Effector CD4-positive, alpha-beta T cell (primary cell): ENCODE results near the gene XKR7.
A peak's percentile ranks its signal among the peaks of the same experiment; 100 is the strongest.

ENCODE experiments used
- DNase-seq: peaks from one replicate; pipeline ENCODE4 v3.0.0-alpha.2; 2020

The XKR7 gene

DNA sequence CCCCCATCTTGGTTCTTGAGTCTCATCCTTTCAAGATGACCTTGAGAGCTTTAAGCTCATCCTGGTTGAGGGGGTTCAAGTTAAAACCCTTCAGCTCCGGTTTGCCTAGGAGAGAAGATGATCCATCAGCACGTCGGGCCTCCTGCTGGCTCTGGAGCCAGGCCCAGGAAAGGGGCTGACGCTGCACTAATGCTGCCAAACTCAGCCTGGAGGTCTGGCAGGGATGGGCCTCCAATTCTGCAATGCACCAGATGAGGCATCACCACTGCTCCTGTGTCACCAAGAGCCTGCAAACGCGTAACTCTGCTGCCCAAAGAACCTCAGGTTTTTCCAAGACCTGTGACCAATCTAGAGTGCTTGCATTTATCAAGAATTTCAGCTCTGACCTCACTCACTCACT is 22.2 kb upstream of the XKR7 start:
- no peak for DNase-seq

DNA sequence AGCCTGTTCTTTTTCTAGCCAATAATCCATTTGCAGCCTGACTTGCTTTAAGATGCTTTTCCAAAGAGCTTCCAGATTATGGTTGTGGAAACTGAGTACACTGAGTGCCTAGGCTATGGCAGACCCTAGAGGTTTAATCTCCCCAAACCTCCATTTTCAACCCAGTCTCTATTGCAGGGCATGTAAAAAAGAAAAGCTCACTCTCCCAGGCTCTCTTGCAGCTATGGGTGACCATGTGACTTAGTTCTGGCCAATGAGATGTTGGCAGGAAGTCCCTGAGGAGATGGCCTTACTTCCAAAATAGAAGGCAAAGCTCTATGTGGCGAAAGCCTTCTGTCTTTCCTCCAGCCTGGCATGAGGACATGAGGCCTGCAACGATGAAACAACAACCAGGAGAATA is 19.9 kb upstream of the XKR7 start:
- no peak for DNase-seq

DNA sequence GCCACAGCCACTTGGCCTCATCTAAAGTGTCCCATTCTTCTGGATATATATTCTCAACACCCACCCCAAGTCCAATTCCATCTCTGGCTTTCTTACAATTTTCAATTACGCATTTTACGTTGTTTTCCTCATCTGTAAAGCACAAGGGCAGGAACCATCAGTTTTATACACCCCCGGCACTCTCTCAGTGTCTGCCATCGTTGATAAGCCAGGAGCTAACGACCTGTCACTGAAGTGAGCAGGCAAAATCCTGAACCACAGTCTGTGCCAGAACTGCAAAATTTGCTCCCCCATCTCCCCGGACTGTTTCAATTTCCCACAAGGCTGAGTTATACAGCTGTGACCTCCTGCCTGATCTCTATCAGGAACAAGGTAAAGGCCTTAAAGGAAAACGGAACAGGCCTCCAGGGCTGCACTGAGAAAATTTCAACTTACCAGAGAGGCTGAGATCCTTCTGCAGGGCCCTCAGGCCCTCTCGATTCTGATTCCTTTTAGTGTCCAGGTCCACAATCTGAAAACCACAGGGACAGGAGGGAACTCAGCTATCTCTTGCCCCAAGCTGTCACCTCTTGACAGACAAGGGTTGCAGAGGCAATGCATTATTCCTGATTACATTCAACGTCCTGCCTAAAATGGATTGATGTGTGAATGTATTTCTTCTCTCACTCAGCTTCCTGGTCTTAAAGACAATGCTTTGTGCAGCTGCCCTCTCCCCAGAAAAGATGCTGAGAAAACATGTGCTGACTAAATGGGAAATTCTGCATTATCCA is 17.9 kb upstream of the XKR7 start:
- DNase-seq: no peak

DNA sequence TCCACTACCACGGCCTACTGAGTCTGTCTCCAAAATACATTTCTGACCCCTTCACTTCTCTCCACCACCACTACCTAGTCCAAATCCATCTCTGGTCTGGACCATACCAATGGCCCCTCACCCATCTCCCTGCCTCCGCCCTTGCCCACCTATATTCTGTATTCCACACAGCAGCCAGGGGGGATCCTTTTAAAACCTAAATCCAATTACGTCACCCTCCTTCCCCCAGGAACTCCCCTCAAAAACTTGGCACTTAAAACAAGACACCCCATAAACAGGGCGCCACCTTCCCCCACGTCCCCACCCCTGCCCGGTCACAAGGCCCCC is 16.8 kb upstream of the XKR7 start:
- no peak for DNase-seq

DNA sequence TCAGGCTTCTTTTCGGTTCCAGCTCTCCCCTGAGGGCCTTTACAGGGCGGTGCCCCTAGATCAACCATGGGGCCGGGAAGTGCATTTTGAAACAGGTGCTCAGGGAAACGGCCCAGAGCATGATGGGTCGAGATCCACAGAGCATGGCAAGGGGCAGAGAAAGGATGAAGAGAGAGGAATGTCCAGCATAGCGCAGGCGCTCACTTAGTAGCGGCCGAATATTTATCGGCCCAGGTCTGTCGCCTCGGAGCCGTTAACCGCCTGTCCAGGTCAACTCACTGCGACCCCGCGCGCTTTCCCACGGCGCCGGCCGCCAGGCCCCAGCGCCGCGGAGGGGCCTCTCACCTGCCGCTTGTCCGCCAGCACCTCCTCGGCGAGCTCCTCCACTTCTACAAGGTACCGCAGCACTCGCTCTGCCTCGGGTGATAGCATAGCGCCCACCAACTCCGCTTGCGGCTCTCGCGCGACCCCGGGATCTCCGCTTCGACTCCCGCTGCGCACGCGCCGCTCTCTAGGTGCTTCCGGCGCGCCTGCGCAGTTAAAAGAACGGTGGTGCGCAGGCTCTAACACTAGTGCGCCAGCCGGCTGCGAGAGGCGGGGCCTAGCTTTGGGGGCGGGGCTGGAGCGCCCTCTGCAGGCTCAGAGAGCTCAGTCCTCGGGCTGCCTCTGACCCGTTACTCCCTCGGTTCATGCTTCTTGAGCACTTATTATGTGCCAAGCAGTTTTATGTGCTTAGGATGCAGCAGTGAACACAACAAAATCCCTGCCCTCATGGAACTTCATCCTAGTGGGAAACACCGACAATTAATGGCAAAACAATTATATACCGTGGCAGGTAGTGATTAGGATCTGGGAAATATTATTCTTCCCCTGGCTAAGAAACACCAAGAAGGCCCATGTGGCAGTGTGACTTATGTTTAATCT is 16.2 kb upstream of the XKR7 start, which contains the start of gene PDRG1:
TSS of gene PDRG1 (minus strand) at position 517 of the 924 bp plus-strand sequence. CDS start at position 432, 85 bp downstream.
- peak; percentile 94 for DNase-seq

DNA sequence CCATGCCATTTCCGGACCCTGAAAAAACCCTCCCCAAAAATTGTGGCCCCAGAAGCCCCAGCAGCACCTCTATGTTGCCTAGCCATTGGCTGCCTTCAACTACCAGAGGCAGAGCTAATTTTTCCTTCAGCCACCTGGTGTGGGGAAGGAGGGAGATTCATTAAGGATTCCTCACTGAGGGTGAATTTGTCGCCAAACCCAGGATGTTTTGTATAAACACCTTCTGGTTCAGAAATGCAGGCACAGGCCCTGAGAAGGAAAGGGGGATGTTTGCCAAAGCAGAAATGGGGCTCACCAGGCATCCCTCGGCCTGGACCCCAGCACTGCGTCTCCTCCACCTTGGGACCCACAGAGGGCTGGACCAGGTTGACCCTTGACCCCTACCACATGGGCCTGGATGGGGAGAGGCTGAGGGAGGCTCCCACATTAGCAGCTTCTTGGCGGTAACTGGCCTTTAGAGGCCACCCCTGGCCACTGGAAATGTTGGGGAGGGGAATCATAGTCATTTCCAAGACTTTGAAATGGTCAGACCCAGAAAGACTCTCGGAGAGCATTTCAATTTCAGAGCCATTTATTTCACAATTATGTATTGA is 14.3 kb upstream of the XKR7 start:
- DNase-seq: no peak

DNA sequence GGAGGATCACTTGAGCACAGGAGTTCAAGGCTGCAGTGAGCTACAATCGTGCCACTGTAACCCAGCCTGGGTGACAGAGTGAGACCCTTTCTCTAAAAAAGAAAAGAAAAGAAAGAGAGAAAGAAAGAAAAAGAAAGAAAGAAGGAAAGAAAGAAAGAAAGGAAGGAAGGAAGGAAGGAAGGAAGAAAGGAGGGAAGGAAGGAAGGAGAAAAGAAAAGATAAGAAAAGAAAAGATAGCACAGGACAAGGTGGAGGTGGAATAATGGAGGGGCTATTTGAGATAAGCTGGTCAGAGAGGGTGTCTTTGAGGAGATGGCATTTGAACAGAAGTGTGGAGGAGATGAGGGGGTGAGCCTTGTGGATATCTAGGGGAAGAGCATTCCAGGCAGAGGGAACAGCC is 13.5 kb upstream of the XKR7 start:
- no peak for DNase-seq

DNA sequence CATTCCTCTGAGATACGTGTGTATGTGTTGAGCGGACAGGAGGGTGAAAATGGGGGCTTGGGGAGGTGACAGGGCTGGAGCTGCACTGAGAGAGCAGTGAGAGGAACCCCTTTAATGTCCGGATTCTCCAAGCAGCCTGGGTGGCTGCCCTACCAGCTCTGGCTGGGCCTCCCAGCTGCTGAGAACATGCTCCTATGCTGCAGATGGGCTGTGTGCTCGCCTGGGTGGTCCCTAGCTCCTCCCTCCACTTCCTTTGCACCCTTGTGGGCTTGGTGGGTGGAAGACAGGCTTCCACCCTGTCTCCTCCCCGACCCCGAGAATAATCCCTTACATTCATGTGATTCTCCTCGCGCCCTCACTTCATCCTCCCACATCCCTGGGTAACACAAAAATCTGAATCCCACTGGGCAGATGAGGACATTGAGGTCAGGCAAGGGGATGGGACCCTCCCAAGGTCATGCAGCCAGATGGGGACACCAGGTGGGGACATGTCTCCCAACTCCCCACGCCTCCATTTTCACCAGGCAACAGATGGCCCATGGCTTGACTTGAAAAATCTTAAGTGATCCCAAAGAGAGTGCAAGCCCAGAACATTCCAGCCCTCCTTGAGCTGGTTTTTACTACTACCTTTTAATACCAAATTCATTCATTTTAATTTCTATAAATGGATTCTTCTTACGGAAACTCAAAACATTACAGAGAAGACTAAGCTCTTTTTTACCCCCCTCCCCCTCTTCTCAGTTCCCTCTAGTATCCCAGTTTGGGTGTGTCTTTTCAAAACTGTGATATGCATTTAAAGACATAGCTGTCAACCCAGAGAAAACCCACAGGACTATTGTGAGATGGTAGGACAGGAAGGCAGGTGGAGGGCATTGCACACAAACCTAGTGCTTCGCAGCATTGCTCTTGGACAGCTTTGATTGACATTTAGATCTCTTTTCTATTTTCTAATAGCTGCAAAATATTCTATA is 11.1 kb upstream of the XKR7 start:
- no peak for DNase-seq

DNA sequence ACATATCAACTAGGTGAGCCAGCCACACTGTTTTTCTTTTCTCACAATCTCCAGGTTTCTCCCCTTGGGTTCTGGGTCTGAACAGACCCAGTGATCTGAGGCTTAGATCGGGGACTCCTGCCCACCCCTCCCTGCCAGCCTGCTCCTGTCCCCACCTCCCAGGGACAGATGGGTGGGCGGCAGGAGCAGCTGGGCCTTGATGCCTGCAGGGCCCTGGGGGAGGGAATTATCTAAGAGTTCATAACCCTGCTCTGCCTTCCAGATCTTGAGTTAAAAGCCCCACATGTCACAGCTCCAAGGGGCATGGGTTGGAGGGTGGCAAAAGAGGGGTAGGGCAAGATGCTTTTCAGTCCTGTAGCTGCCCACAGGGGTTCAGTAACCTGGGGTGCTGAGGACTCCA is 5.2 kb upstream of the XKR7 start:
- DNase-seq: no peak

DNA sequence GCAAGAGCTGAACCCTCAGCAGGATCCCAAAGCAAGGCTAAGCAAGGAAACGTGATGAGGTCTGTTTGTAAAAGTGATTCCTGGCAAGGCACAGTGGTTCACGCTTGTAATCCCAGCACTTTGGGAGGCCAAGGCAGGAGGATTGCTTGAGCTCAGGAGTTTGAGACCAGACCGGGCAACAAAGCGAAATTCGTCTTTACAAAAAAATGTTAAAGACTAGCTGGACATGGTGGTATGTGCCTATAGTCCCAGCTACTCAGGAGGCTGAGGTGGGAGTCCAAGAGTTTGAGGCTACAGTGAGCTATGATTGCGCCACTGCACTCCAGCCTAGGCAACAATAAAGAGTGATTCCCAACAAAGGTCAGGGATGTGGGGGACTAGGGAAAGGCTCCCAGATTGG is 4.1 kb upstream of the XKR7 start:
- DNase-seq: no peak

DNA sequence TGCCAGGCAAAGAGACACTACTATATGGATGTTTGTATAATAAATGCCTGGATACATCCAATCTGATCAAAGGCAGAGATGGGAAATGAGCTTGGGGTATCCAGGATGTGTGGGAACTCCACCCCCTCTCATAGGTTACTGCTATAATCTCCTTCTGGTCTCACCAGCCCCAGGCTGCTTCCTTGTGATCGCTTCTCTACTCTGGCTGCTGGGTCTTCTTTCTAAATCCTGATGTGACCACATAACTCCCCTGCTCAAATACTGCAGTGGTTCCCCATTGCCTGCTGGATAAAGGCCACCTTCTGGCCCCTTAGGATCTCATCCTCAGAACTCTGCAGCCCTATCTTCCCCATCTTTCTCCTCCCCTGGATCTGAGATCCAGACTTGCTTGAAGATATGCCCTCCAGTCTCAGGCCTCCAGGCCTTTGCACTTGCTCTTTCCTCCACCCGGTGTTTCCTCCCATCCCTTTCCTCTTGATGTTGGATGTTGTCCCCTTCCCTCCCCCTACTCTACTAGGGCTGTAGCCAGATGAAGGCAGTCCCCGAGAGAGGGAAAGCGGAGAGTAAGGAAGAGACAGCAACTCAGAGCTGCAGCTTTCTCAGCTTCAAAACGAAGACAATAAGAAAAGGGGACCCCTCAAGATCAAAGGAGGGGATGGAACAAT is 828 bp upstream of the XKR7 start:
- no peak for DNase-seq

DNA sequence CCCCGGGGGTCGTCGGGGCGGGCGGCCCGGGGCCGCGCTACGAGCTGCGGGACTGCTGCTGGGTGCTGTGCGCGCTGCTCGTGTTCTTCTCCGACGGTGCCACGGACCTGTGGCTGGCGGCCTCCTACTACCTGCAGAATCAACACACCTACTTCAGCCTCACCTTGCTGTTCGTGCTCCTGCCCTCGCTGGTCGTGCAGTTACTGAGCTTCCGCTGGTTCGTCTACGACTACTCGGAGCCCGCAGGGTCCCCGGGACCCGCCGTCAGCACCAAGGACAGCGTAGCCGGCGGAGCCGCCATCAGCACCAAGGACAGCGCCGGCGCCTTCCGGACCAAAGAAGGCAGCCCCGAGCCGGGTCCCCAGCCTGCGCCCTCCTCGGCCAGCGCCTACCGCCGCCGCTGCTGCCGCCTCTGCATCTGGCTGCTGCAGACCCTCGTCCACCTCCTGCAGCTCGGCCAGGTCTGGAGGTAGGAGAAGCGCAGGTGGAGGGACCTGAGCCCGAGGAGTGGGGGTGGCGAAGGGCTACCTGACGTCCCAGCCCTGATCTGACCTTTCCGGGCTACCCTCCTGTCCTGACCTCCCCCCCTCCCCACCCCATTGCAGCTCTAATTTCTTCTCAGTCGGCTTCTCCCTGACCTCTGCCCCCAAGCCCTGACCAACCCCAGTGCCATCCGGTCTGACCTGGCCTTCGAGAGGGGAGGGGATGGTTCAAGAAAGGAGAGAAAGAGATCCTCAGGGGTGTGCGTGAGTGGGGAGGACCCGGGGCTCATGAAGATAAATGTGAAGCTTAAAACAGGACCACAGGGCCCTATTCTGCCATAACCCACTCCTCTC is 558 bp downstream of the XKR7 start:
- peak; percentile 82 for DNase-seq

DNA sequence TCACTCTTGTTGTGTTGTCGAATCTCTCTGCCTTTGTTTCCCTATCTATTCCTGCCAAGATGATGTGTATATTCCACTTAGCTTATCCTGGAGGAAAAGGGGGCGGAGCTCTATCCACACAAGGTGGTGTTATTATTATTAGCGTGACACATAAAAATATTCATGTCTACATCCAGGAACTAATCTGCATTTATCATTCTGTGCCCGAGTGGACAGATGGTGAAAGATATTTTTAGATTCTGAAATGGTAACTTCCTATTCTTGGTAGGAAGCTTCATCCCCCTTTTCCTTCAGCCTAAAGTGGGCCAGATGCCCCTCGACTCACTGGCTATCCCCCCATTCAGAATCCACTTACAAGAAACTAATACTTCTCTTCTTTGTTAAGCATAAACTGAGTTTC is 2.0 kb downstream of the XKR7 start:
- no peak for DNase-seq

DNA sequence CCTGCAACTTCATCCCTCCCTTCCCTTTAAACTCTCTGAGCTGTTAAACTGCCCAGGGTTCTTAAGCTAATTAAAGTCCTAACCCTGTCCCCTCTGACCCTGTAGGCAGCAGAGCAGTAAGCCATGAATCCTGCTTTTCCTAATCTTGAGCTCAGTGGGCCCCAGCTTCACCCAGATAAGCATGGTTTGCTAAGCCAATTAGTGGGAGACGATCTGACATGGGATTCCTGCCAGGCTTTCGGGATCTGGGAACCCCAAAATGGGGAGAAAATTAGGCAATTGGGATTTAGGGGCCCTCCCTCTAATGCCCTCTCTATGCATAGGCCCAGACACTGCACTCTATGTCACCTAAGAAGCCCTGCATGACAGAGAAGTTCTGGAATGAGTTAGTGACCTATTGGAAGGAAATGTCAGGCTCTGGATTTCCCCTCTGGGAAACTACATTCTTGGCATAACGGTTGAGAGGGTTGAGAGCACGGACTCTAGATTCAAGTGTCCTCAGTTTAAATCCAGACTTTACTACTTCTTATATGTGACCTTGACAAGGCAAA is 4.6 kb downstream of the XKR7 start:
- DNase-seq: no peak

DNA sequence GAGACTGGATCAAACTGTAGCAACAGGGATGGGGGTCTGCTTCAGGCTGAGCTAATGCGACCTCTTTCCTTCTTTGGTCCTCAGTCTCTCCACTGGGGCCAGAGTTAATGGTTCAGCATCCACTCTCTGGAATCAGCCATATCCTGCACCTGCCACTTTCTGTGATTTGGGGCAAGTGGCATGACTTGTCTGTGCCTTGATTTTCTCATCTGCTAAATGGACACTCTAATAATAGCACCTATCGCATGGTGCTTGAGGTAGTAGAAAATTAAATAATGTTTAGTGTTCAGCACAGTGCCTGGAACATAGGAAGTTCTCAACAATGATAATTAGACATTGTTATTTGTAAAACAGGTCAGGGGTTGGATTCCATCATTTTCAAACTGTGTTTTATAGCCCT is 6.3 kb downstream of the XKR7 start:
- no peak for DNase-seq

DNA sequence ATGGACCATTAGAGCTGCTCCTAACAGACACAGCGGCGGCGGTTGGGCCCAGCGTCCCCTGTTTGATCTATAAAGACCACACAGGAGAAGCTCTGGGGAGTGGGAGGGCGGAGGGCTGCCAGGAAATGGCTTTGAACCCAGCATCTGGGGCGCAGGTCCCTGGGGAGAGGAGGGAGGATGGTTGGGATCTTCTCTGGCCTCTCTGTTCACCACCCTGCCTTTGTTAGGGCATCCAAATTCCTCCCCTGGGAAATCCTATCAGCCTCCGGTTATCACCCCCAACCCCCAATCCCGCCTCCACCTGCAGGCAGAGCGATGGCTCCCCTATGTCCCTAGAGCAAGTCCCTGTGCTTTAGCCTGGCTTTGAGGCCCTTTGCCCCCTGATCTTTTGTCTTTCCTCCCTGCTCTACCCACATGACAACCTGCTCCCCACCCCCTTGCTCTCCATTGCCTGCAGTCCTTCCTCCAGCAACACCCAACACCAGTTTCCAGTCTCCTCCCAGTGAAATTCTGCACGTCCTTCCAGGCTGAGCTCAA is 7.1 kb downstream of the XKR7 start:
- DNase-seq: no peak

DNA sequence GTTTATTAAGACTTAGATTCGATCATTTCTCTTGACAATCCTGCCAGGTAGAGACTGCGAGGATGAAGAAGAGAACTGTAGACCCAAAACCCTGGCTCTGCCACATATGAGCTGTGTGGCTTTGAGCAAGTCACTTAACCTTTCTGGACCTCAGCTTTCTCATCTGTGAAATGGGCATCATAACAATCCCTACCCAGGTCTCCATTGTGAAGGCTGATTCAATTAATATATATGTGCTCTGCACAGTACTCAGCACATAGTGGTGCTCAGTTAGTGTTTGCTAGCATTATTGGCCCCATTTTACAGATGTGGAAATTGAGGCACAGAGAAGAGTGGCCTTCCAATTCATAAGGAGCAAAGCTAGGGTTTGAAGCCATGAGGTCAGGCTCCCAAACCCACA is 7.9 kb downstream of the XKR7 start:
- DNase-seq: no peak

DNA sequence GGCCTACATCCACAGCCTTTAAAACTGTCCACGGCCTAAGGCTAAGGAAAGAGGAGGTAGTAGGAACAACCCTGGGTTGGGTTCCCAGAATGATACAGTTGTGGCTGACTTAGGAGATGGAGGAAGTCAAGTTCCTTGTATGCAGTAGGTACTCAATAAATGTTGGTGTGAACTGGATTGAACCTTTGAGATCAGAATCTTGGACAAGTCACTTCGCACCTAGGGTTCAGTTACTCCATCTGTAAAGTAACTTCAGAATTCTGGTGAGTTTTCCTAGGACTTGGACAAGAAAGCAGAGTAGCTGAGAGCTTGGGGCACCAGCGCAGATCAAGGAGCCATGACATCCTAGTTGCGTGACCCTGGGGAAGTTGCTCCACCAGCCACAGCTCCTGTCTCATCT is 9.1 kb downstream of the XKR7 start:
- no peak for DNase-seq

DNA sequence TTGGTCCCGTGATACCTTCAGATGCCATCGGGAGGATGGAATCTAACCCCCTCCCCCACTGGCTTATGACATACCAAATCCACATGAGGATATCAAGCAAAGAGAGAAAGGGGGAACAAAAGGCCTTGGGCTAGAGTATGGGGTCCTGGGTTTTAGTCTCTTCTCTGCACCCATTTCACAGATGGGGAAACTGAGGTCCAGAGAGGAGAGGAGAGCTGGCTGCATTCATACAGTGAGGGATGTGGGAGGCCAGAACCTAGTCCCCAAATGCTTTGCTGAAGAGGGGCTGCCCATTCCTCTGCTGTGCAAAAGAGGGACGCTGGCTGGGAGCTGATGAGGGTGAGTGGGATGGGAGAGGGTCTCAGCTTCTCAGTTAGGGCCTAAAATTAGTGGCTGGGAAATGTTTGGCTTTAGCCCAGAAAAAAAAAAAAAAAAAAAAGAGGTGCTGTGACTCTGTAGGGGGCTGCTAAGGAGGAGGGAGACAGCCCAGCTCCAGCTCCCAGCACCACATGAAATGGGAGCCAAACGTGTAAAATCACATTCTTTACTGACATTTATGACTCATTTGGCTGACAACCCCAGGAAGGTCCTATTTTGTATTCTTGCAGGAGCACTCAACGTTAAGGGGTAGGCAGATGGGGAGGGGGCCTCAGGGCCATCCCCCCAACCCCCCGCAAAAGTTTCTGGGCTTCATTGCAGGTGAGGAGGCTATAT is 11.9 kb downstream of the XKR7 start:
- no peak for DNase-seq

DNA sequence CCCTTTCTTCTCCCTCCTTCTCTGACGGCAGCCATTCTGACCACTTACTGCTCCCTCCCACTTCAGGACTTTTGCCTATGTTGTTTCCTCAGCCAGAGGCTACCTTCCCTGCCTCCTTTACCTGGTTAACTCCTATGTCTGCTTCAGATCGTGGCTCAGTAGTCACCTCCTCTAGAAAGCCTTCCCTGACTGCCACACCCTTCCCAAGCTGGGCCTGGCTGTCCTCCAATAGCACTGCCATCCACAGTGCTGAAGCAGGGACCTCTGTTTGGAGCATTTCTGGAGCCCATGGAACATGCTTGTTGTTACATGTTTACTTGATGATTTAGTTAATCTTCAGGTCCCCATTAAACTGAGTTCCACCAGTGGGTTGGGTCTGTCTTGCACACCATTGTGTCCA is 13.8 kb downstream of the XKR7 start:
- no peak for DNase-seq
